PC-9 (cell line): ENCODE results near the gene STX8.

ENCODE experiments used
- CTCF ChIP-seq: fragments of 200-600 bp; sonication (generic); conservative IDR thresholded peaks from 2 replicates; pipeline ENCODE4 v1.6.1; 2017; ENCODE audit warnings: mixed run types, antibody characterized with exemption, mild to moderate bottlenecking, moderate library complexity
- EZH2 ChIP-seq: fragments of 200-600 bp; sonication (generic); IDR thresholded peaks from 2 replicates; pipeline ENCODE4 v1.8.0; 2017; ENCODE audit warnings: antibody characterized with exemption, low read depth

DNA sequence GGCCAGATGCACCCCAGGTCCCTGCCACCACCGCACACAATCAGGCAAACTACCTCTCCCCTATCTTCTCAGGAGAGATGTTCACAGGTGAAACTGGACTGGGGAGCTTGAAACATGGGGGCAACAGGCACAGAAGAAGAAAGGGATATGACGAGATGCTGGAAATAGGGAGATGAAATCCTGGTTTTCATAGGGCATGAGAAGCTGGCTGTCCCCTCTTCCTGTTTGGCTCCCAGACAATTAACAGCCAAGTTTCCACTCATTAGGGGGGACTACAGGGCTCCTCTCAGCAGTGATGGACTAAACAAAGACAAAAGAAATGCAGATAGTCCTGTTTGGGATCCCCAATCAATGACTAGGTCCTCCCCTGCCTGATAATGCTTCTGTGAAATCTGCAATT, 288.3 kb downstream of the STX8 start:
- no peak for TF ChIP-seq EZH2
- TF ChIP-seq CTCF: no peak
